ENCODE measurements around the gene ADTRP. TPM values are rescaled to one million over a fixed set of nuclear protein-coding genes. Genes with fewer than 3 reads are reported as not detected.

The ADTRP gene
- total RNA-seq, 1 experiment from 2014 or later, result 0.58 TPM

DNA sequence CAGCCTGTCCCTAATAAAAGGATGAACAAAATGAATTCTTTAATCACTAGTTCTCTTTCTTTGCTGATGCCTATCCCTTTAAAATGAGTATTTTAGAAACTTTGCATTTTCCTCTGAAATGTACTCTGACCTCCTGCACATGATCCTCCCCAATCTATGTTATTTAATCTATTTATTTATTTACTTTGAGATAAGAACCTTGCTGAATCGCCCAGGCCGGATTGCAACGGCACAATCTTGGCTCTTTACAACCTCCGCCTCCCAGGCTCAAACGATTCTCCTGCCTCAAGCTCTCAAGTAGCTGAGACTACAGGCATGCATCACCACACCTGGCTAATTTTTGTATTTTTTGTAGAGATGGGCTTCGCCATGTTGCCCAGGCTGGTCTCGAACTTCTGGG is 27.9 kb downstream of the ADTRP start:
- H3K4me1 ChIP-seq (replicated peaks), result peaks cover 10% of the 10 kb centered on the region
- H3K9me3 ChIP-seq (replicated peaks), result no peaks in the 10 kb centered on the region; the same call in 1 of the 2 replicates
- H3K27me3 ChIP-seq (replicated peaks), result no peaks in the 10 kb centered on the region
- H3K36me3 ChIP-seq, result no peaks in the 10 kb centered on the region
- DNase-seq (ENCODE audit: low read depth in 1 of 2, low spot score in 2 of 2), result no peak
- no peak overlapping the region for H3K4me3 ChIP-seq
- no peak overlapping the region for H3K27ac ChIP-seq

DNA sequence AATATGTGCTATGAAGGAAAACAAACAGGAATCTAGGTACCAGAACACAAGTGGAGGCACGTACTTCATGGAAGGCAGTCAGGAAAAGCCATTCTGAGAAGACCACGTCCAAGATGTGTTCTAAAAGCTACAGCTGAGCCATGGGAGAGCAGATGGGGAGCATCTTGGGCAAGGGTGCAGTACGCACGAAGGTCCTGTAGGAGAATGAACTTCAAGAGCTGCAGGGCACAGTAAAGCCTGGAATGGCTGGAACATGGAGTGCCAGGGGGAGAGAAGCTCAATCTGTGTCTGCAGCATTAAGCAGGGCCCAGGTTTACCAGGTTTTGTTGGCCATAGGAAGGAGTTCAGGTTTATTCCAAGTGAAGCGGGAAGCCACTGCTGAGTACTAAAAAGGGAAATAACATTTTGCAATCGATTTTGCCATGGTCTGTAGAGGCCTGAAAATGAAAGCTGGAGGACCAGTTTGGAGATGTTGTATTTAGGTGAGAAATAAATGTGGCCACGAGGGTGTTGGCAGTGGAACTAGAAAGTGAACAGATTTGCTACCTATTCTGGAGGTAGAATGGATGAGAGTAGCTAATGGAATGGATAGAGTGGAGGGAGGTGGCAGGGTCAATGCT is 29.9 kb downstream of the ADTRP start:
- H3K27me3 ChIP-seq (replicated peaks), result no peaks in the 10 kb centered on the region
- H3K9me3 ChIP-seq (replicated peaks), result no peaks in the 10 kb centered on the region
- H3K4me3 ChIP-seq, result no peak overlapping the region
- no peak overlapping the region for H3K27ac ChIP-seq
- H3K4me1 ChIP-seq (replicated peaks), result peaks cover 10% of the 10 kb centered on the region
- no peaks in the 10 kb centered on the region for H3K36me3 ChIP-seq
- DNase-seq (ENCODE audit: low read depth in 1 of 2, low spot score in 2 of 2), result no peak

DNA sequence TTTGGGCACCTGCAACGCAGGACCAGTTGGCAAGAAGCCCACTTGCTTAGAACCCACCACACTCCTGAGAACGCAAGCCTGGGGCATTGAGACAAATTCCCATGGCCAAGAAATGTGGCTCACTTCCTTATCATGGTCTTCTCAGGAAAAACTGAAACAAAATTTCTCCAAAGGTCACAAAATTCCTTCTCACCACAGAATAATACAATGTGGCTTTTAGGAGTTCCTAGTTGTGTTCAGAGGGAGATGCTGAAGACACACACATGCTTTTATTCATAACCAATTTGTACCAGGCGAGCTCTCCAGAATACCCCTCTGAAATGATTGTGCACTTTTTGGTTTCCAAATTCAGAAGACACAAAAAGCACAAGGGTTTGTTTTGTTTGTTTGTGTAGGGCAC is 31.6 kb downstream of the ADTRP start:
- H3K27ac ChIP-seq, result no peak overlapping the region
- no peak overlapping the region for H3K4me3 ChIP-seq
- H3K4me1 ChIP-seq (replicated peaks), result peaks cover 19% of the 10 kb centered on the region
- H3K36me3 ChIP-seq, result no peaks in the 10 kb centered on the region
- H3K9me3 ChIP-seq (replicated peaks), result no peaks in the 10 kb centered on the region
- no peaks in the 10 kb centered on the region for H3K27me3 ChIP-seq (replicated peaks)
- peak in 1 of 2 experiments; percentile 18 for DNase-seq (ENCODE audit: low read depth in 1 of 2, low spot score in 2 of 2)

DNA sequence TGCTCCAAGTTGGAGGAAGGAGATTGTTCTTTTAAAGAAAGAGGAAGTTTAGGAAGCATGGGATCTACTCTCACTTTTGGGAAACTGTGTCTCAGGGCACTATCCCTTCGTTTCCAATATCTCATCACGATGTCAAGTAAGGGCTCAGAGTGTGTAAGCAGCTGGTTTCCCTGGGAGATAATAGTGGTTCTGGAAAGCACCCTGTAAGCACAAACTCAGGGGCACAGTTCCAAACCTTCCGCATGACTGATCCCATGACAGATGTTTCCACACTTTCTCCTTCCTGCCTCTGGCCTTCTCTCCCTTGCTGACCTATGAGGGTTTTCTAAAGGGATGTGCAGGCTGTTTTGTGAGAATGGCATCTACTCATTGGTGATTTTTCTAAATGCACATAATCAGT is 33.9 kb downstream of the ADTRP start:
- no peaks in the 10 kb centered on the region for H3K36me3 ChIP-seq
- peaks cover 19% of the 10 kb centered on the region for H3K4me1 ChIP-seq (replicated peaks)
- no peaks in the 10 kb centered on the region for H3K27me3 ChIP-seq (replicated peaks)
- H3K27ac ChIP-seq, result no peak overlapping the region
- DNase-seq (ENCODE audit: low read depth in 1 of 2, low spot score in 2 of 2), result no peak
- no peak overlapping the region for H3K4me3 ChIP-seq
- no peaks in the 10 kb centered on the region for H3K9me3 ChIP-seq (replicated peaks)

DNA sequence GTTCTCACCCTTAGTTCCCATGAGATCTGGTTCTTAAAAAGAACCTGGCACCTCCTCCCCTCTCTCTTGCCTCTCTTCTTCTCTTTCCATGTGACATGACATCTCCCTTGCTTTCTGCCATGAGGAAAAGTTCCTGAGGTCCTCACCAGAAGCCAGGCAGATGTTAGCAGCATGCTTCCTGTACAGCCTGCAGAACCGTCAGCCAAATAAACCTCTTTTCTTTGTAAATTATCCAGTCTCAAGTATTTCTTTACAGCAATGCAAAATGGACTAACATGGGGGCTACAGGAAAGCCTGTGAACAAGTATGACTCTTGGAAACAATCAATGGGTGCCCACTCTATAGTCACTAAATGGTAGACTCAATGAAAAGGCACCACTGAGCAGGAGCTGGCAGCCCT is 34.5 kb downstream of the ADTRP start:
- H3K4me1 ChIP-seq (replicated peaks), result peaks cover 19% of the 10 kb centered on the region
- no peak overlapping the region for H3K4me3 ChIP-seq
- H3K27ac ChIP-seq, result no peak overlapping the region
- no peaks in the 10 kb centered on the region for H3K9me3 ChIP-seq (replicated peaks)
- DNase-seq (ENCODE audit: low read depth in 1 of 2, low spot score in 2 of 2), result no peak
- H3K36me3 ChIP-seq, result no peaks in the 10 kb centered on the region
- H3K27me3 ChIP-seq (replicated peaks), result no peaks in the 10 kb centered on the region

DNA sequence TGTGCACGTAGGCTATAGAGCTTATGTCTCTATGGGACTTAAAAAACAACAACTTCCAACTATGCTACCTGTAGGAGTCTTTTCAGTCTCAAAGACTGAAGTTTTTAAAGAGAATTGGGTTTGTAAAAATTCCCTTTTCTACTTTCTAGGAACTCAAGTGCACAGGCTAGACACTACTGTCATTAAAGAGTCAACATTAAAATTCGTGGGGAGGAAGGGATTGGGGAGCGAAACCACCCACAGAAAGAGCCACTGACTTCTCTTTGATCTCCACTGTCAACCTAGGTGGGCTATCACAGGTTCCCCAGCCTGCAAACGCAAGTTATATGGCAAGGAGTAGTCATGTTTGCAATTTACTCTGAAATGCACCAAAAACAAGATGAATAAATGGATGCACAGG is 37.7 kb downstream of the ADTRP start:
- Histone ChIP-seq H3K4me1 (replicated peaks) (0 out of 2 replicates have a peak, but pooled peaks cover 8% of the 10 kb centered on the region), H3K27ac (no peak overlapping the region), H3K27me3 (replicated peaks) (no peaks in the 10 kb centered on the region), H3K36me3 (no peaks in the 10 kb centered on the region), H3K9me3 (replicated peaks) (no peaks in the 10 kb centered on the region), H3K4me3 (no peak overlapping the region)
- no peak for DNase-seq (ENCODE audit: low read depth in 1 of 2, low spot score in 2 of 2)

DNA sequence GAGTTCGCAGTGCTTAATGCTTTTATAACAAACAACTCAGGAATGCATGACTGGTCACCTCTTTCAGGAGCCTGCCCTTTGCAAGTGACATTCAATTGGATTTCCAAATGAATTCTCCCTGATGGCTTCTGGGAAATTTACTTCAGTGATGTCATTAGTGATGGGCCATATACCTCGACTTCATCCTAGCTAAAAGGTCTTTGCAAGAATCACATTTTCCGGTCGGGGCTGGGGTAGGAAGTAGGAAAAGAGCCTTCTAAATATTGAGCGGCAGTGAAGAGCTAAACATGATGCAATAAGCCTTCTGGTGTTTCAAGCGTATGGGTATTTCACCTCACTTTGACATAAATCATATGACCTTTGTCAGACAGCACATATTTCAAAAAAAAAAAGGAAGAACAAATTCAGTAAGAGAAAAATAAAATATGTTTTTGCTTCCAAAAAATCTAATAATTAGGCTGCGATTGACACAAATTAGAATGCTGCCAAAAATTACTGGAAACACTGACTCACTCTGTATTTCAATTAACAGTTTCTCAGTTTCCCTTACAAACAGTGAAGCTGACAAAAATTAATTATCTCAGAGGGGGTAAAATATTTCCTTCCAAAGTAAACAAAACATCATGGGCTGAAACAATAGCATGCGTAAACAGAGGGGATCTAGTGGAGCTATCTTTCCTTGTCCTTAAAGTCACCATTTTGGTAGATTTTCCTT is 39.8 kb downstream of the ADTRP start:
- no peak overlapping the region for H3K4me3 ChIP-seq
- no peaks in the 10 kb centered on the region for H3K9me3 ChIP-seq (replicated peaks)
- no peaks in the 10 kb centered on the region for H3K36me3 ChIP-seq
- no peak overlapping the region for H3K27ac ChIP-seq
- H3K4me1 ChIP-seq (replicated peaks), result 0 out of 2 replicates have a peak, but pooled peaks cover 8% of the 10 kb centered on the region
- H3K27me3 ChIP-seq (replicated peaks), result no peaks in the 10 kb centered on the region
- DNase-seq (ENCODE audit: low read depth in 1 of 2, low spot score in 2 of 2), result no peak

DNA sequence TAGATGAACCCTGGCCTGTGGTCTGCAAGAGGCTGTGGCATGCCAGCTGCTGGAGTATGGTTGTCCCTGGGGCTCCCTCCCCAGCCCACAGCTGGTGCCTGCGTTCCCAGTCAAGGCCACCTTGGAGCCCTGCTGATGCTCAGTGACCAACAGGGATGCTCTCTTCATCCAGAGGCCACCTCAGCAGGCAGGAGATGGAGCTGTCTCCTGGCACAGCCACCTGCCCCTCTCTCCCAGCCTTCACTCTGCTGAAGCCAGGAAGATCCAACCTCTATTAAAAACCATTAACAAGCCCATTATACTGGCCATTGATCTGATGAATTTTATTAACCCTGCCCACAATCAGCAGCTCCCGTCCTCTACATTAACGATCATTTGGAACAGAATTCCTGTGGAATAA is 40.4 kb downstream of the ADTRP start:
- H3K27ac ChIP-seq, result no peak overlapping the region
- H3K4me3 ChIP-seq, result no peak overlapping the region
- H3K36me3 ChIP-seq, result no peaks in the 10 kb centered on the region
- 0 out of 2 replicates have a peak, but pooled peaks cover 8% of the 10 kb centered on the region for H3K4me1 ChIP-seq (replicated peaks)
- no peaks in the 10 kb centered on the region for H3K27me3 ChIP-seq (replicated peaks)
- H3K9me3 ChIP-seq (replicated peaks), result no peaks in the 10 kb centered on the region
- no peak for DNase-seq (ENCODE audit: low read depth in 1 of 2, low spot score in 2 of 2)

DNA sequence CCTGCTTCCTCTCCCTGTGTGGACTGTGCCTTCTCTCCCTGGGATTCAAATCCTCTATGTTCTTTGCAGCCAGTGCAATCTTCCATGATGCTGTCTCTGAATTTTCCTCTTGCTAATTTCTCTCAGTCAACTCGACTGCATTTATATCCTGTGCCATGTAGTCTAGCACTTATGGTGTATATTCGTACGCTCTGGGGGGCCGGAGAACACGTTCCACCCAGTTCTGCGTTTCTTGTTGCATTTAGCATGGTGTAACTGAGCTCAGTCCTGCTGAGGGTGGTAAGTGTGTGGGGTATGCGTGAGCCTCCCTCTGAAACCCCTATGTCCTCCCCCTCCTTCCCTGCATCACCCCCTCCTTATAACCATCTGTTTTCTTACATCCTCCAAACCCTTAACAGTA is 42.0 kb downstream of the ADTRP start:
- Histone ChIP-seq H3K27ac (no peak overlapping the region), H3K27me3 (replicated peaks) (no peaks in the 10 kb centered on the region), H3K9me3 (replicated peaks) (no peaks in the 10 kb centered on the region), H3K4me1 (replicated peaks) (no peaks in the 10 kb centered on the region), H3K4me3 (no peak overlapping the region), H3K36me3 (no peaks in the 10 kb centered on the region)
- DNase-seq (ENCODE audit: low read depth in 1 of 2, low spot score in 2 of 2), result no peak

DNA sequence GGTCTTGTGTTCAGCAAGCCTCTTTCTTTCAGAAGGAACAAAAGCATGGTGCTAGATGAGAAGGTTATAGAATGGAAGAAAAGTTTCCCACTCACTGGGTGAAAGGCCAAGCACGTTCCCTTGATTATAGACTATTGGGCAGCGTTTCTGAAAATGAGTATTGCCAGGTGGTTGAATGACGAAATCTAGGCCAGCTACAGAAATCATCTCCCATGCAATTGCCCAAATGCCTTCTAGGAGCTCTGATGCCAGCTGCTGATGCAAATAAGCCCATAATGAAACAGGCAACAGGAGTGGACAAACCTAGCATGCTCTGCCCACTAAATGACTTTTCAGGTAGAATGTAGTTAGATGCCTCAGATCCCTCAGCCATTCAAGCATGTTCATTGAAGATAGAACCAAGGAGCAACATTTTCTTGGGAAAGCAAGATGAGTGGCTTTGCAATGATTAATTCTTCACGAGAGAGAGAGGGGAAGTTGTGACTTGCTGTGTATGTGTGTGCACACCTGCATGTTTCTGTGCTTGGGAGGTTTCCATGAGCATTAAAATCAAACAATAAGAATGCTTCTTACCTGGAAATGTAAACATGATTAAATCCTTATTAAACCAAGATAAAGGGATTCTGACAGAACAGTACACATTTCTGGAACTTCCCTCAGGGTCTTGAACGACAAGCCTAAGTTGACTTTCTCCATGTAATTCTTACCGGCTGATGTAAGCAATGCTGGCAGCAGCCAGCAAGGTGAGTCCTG is 43.6 kb downstream of the ADTRP start:
- Histone ChIP-seq H3K4me3 (no peak overlapping the region), H3K9me3 (replicated peaks) (no peaks in the 10 kb centered on the region), H3K27ac (no peak overlapping the region), H3K36me3 (no peaks in the 10 kb centered on the region; the same call in 1 of the 2 replicates), H3K4me1 (replicated peaks) (no peaks in the 10 kb centered on the region), H3K27me3 (replicated peaks) (no peaks in the 10 kb centered on the region)
- no peak for DNase-seq (ENCODE audit: low read depth in 1 of 2, low spot score in 2 of 2)

DNA sequence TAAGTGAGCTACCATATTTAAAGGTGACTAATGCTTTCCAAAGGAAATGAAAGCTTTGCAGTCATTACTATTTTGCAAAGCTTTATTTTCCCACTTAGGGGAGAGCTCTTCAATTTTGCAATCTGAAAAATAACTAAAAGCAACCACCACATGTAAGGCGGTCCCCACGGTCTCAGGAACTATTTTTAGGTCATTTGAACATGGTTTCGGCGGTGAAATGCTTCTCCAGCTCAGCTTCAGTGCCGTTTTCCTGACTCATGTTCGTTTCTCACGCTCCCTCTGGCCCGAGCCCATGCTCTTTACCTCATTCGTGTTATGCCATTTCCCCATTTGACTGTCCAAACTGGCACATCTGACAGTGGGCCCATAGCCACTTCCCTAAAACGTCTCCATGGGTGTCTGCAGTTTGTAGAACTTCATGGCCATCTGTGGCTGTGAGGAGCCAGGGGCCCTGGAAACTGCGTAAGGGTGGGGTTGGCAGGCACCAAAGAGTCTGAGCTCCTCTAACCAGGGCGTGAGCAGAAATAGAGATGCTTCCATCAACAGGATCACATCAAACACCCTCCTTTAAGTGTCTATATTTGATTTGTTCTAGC is 46.5 kb downstream of the ADTRP start:
- H3K27me3 ChIP-seq (replicated peaks), result no peaks in the 10 kb centered on the region
- no peak for DNase-seq (ENCODE audit: low read depth in 1 of 2, low spot score in 2 of 2)
- no peak overlapping the region for H3K27ac ChIP-seq
- no peaks in the 10 kb centered on the region for H3K4me1 ChIP-seq (replicated peaks)
- H3K9me3 ChIP-seq (replicated peaks), result no peaks in the 10 kb centered on the region
- no peak overlapping the region for H3K4me3 ChIP-seq
- no peaks in the 10 kb centered on the region; the same call in 1 of the 2 replicates for H3K36me3 ChIP-seq

DNA sequence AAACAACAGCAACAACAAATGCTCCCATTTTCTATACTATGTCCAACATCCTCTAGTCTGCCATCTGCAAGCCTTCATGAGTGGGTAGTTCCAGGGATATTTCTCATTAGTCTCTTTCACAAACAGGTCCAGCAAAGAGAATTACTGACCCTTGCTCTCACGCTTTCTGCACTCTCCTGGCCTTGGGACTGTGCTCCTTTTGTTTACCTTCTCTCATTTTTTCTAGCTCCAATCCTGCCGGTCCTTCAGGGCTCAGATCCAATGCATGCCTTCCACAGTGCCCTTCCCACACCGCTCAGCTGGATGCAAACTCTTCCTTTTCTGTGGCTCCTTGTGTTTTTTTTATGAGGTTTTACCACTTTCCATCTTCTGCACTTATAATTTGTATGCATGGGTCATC is 47.2 kb downstream of the ADTRP start:
- Histone ChIP-seq H3K4me3 (no peak overlapping the region), H3K4me1 (replicated peaks) (no peaks in the 10 kb centered on the region), H3K27me3 (replicated peaks) (no peaks in the 10 kb centered on the region), H3K36me3 (no peaks in the 10 kb centered on the region; the same call in 1 of the 2 replicates), H3K9me3 (replicated peaks) (no peaks in the 10 kb centered on the region), H3K27ac (no peak overlapping the region)
- DNase-seq (ENCODE audit: low read depth in 1 of 2, low spot score in 2 of 2), result no peak

DNA sequence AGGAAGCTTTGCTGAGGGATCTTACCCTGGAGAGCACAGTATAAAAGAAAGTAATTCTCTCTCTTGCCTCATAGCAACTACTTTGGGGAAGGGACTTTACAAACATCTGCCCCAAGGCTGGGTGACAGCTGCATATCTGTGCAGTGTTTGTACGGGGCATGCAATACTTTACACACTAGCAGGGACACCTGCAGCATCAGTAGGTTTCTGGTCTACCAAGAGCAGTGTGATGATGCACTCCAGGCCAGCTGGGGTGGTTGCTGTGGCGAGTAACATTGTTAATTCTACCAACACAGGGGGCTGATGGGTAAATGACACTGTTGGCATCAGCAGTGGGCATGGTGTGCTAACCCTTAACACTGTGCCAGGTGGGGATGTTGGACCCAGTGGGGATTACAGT is 48.0 kb downstream of the ADTRP start:
- Histone ChIP-seq H3K27ac (no peak overlapping the region), H3K4me1 (replicated peaks) (no peaks in the 10 kb centered on the region), H3K4me3 (no peak overlapping the region), H3K27me3 (replicated peaks) (no peaks in the 10 kb centered on the region), H3K36me3 (no peaks in the 10 kb centered on the region; the same call in 1 of the 2 replicates), H3K9me3 (replicated peaks) (no peaks in the 10 kb centered on the region)
- DNase-seq (ENCODE audit: low read depth in 1 of 2, low spot score in 2 of 2), result no peak

DNA sequence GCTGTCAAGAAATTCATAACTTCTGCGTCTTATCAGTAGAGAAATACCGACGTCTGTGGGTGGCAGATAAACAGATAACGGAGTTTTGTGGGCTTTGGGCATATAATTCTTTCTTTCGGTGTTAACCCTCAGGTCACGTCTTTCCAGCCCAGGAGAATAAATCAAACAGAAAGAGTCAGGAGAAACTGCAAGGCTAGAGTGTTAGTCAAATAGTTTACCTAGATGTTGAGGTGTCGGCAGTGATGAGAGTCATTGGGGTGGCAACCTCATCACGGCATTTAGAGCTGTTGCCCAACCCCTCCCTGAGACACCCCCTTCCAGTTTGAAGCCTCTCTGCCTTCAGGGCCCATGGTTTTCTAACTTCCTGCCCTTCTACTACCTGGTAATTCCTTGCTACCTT is 49.5 kb downstream of the ADTRP start:
- Histone ChIP-seq H3K27me3 (replicated peaks) (no peaks in the 10 kb centered on the region), H3K27ac (no peak overlapping the region), H3K36me3 (no peaks in the 10 kb centered on the region; the same call in 1 of the 2 replicates), H3K4me3 (no peak overlapping the region), H3K4me1 (replicated peaks) (no peaks in the 10 kb centered on the region), H3K9me3 (replicated peaks) (no peaks in the 10 kb centered on the region)
- no peak for DNase-seq (ENCODE audit: low read depth in 1 of 2, low spot score in 2 of 2)

All from SJSA1 (cell line).